ENCODE results near the gene PHLDA2. TPM values are rescaled to one million over a fixed set of nuclear protein-coding genes. Genes with fewer than 3 reads are reported as not detected.

PHLDA2 gene
- total and polyA plus RNA-seq, 2 experiments from 2014 or later = 11.7 to 66.0 TPM

DNA sequence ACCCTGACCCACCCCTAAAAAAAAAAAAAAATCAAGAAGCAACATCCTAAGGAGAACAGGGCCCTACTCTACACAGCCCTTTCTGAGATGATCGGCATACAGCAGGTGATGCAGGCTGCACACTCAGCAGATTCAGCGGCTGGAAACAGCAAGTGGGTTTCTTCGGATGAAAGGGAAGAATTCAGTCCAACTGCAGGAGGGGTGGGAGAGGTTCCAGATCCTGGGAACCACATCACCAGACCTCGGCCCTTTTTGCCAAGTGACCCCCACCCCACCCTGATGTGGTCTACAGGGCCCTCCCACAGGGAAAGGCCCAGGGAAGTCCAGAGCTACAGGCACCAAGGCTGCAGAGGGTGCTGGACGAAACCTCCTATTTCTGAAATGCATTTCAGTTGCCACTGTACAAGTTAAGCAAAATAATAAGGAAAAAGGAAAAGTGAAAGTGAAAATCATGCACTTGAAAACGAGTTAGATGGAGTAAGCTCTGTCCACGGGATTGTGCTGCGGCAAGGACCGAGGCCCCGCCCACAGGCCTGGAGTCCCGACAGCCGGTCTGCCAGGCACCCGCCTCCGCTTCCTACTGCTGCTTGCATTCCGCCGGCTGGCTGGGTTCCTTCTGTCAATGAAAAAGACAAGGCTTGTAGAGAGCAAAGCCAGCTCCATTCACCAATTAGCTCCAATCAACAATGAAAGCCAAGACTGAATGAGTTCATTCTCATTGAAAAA, 16.0 kb upstream of the PHLDA2 start:
- WGBS, 2 experiments (ENCODE audit: low coverage in 1 of 2, low lambda C conversion rate in 2 of 2, missing lambda C conversion rate in 2 of 2) = 14 to 16% methylated on average over 16 of the region's 16 CpGs
- peaks cover 18% of the 10 kb centered on the region for H3F3A ChIP-seq (ENCODE audit: insufficient read depth)
- no peaks in the 10 kb centered on the region for H3K27me3 ChIP-seq (replicated peaks; ENCODE audit: insufficient read depth)
- H3K4me1 ChIP-seq (ENCODE audit: insufficient read depth) = peaks cover 26% of the 10 kb centered on the region
- H3K4me2 ChIP-seq (ENCODE audit: unreplicated experiment) = peak overlapping the region; percentile 73
- peak overlapping the region; percentile 67 for H3K4me3 ChIP-seq
- no peak overlapping the region for H2AFZ ChIP-seq
- peak; percentile 98 for DNase-seq
- in situ Hi-C loops (cut with MboI) = no loop called here
- H3K36me3 ChIP-seq (ENCODE audit: low read depth) = 0 out of 2 replicates have a peak, but pooled peaks cover 6% of the 10 kb centered on the region
- TF ChIP-seq EZH2 (IDR thresholded peaks at IDR 0.05; ENCODE audit: insufficient read depth, poor library complexity, severe bottlenecking) (no peak), EZH2phosphoT487 (IDR thresholded peaks at IDR 0.05; ENCODE audit: insufficient read depth, low read depth) (no peak)
- peak overlapping the region; percentile 72 for H3K27ac ChIP-seq
- H3K9me3 ChIP-seq (ENCODE audit: low read depth) = no peaks in the 10 kb centered on the region
- peaks cover 34% of the 10 kb centered on the region; the same call in 1 of the 2 replicates for H3K79me2 ChIP-seq (ENCODE audit: insufficient read depth)
- peak overlapping the region; percentile 70 for H3K9ac ChIP-seq
- no peaks in the 10 kb centered on the region for H4K20me1 ChIP-seq (ENCODE audit: insufficient read depth)
- H3K9me2 ChIP-seq (ENCODE audit: insufficient read depth) = no peaks in the 10 kb centered on the region

- no peaks in the 10 kb centered on the region for H3K9me3 ChIP-seq (ENCODE audit: low read depth)
- no peaks in the 10 kb centered on the region for H3K27me3 ChIP-seq (replicated peaks; ENCODE audit: insufficient read depth)
- H3K79me2 ChIP-seq (ENCODE audit: insufficient read depth) = 0 out of 2 replicates have a peak, but pooled peaks cover 28% of the 10 kb centered on the region
- peaks cover 18% of the 10 kb centered on the region for H3F3A ChIP-seq (ENCODE audit: insufficient read depth)
- H3K4me2 ChIP-seq (ENCODE audit: unreplicated experiment) = no peak overlapping the region
- H3K4me1 ChIP-seq (ENCODE audit: insufficient read depth) = peaks cover 29% of the 10 kb centered on the region
- TF ChIP-seq EZH2 (IDR thresholded peaks at IDR 0.05; ENCODE audit: insufficient read depth, poor library complexity, severe bottlenecking) (no peak), EZH2phosphoT487 (IDR thresholded peaks at IDR 0.05; ENCODE audit: insufficient read depth, low read depth) (no peak)
- no peak for DNase-seq
- 90 to 92% methylated on average over 24 of the region's 24 CpGs for WGBS, 2 experiments (ENCODE audit: low coverage in 1 of 2, low lambda C conversion rate in 2 of 2, missing lambda C conversion rate in 2 of 2)
- H3K9ac ChIP-seq = no peak overlapping the region
- in situ Hi-C loops (cut with MboI) = no loop called here
- H3K27ac ChIP-seq = peak overlapping the region; percentile 72; the same call in 1 of the 2 replicates
- H4K20me1 ChIP-seq (ENCODE audit: insufficient read depth) = no peaks in the 10 kb centered on the region
- H3K9me2 ChIP-seq (ENCODE audit: insufficient read depth) = no peaks in the 10 kb centered on the region
- H3K36me3 ChIP-seq (ENCODE audit: low read depth) = 0 out of 2 replicates have a peak, but pooled peaks cover 6% of the 10 kb centered on the region
- H2AFZ ChIP-seq = no peak overlapping the region
- H3K4me3 ChIP-seq = no peak overlapping the region
Measured at GRCh38 chr11:2944530-2944929, 15.3 kb upstream of the PHLDA2 start.

DNA sequence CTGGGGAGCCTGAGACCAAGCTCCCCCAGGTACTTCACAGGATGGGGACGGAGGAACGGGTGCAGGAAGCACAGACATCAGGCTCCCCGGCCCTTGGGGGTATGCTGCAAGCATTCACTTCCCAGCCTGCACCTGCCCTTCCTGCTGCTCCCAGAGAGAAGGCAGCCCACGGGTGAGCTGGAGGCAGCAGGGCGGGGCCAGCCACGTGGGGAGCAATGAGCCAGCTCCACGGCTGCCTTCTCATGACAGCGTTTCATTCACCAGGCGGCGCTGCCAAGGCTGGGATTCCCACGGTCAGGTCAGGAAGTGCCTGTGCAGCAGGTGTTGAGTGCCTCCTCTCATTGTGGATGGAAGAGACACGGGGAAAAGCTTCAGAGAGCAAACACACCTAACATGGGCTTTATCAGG, 14.5 kb upstream of the PHLDA2 start:
- Histone ChIP-seq H4K20me1 (ENCODE audit: insufficient read depth) (no peaks in the 10 kb centered on the region), H3K36me3 (ENCODE audit: low read depth) (0 out of 2 replicates have a peak, but pooled peaks cover 3% of the 10 kb centered on the region), H3K79me2 (ENCODE audit: insufficient read depth) (0 out of 2 replicates have a peak, but pooled peaks cover 19% of the 10 kb centered on the region), H3K9me3 (ENCODE audit: low read depth) (no peaks in the 10 kb centered on the region), H3K4me1 (ENCODE audit: insufficient read depth) (peaks cover 29% of the 10 kb centered on the region), H3K27ac (no peak overlapping the region), H3K4me2 (ENCODE audit: unreplicated experiment) (no peak overlapping the region), H3K9ac (no peak overlapping the region), H3K4me3 (no peak overlapping the region), H3K27me3 (replicated peaks; ENCODE audit: insufficient read depth) (no peaks in the 10 kb centered on the region), H3K9me2 (ENCODE audit: insufficient read depth) (no peaks in the 10 kb centered on the region), H3F3A (ENCODE audit: insufficient read depth) (peaks cover 18% of the 10 kb centered on the region), H2AFZ (no peak overlapping the region)
- in situ Hi-C loops (cut with MboI) = no loop called here
- whole genome bisulfite sequencing, 2 experiments (ENCODE audit: low coverage in 1 of 2, low lambda C conversion rate in 2 of 2, missing lambda C conversion rate in 2 of 2) = 56 to 58% methylated on average over 12 of the region's 12 CpGs
- TF ChIP-seq EZH2phosphoT487 (IDR thresholded peaks at IDR 0.05; ENCODE audit: insufficient read depth, low read depth) (no peak), EZH2 (IDR thresholded peaks at IDR 0.05; ENCODE audit: insufficient read depth, poor library complexity, severe bottlenecking) (no peak)
- peak; percentile 57 for DNase-seq

DNA sequence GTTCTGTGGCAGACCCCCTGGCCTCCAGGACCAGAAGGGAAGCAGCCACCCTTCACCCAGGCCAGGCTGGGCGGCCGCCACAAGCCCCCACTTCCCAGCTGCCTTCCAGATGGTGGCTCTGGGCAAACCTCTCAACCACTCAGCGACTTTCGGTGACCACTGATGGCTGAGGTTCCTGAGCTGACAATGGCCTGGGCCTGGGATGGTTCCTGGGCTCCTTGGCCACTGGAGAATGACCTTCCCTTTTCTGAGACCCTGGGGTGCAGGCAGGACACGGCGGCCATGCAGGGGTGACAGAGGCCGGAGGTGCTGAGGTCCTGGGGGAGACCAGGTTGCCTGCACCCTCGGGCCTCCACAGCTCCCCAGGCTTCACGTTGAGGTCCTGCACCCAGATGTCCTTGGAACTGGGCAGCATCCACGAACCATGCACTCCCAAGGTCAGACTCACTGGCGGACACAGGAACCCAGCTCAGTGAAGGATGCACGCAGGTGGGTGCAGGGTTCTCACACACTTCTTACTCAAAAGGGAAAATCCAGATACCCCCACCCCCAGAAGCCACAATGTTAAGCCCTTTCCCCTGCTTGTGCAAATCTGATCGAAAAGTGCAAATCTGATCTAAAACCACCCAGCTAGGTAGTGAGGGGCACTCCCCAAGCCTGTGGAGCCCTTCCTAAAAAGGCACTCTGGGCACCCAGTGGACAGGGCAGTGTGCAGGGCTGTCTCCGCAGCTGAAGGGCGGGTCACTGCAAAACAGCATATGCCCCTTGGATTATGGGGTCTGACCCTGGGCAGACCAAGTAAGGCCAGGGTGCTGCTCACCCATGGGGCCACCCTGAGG, 13.9 kb upstream of the PHLDA2 start:
- TF ChIP-seq EZH2phosphoT487 (IDR thresholded peaks at IDR 0.05; ENCODE audit: insufficient read depth, low read depth) = no peak
- no peak for TF ChIP-seq EZH2 (IDR thresholded peaks at IDR 0.05; ENCODE audit: insufficient read depth, poor library complexity, severe bottlenecking)
- H4K20me1 ChIP-seq (ENCODE audit: insufficient read depth) = no peaks in the 10 kb centered on the region
- in situ Hi-C loops (cut with MboI) = no loop called here
- no peak overlapping the region for H3K9ac ChIP-seq
- H3K4me1 ChIP-seq (ENCODE audit: insufficient read depth) = peaks cover 29% of the 10 kb centered on the region
- H3K27ac ChIP-seq = no peak overlapping the region
- H3K4me3 ChIP-seq = no peak overlapping the region
- no peaks in the 10 kb centered on the region for H3K27me3 ChIP-seq (replicated peaks; ENCODE audit: insufficient read depth)
- H3K9me2 ChIP-seq (ENCODE audit: insufficient read depth) = no peaks in the 10 kb centered on the region
- WGBS, 2 experiments (ENCODE audit: low coverage in 1 of 2, low lambda C conversion rate in 2 of 2, missing lambda C conversion rate in 2 of 2) = 89 to 91% methylated on average over 14 of the region's 15 CpGs
- 0 out of 2 replicates have a peak, but pooled peaks cover 16% of the 10 kb centered on the region for H3K79me2 ChIP-seq (ENCODE audit: insufficient read depth)
- no peaks in the 10 kb centered on the region for H3K9me3 ChIP-seq (ENCODE audit: low read depth)
- no peak overlapping the region for H3K4me2 ChIP-seq (ENCODE audit: unreplicated experiment)
- no peak for DNase-seq
- H3F3A ChIP-seq (ENCODE audit: insufficient read depth) = peaks cover 18% of the 10 kb centered on the region
- H2AFZ ChIP-seq = no peak overlapping the region
- no peaks in the 10 kb centered on the region for H3K36me3 ChIP-seq (ENCODE audit: low read depth)
